GM06990 (cell line): Measurements from ENCODE around the gene EVI2B.

ENCODE experiments used
- DNase-seq: peaks from one replicate; pipeline ENCODE4 v3.0.0-alpha.2; 2011; ENCODE audit not compliant: insufficient read length; ENCODE audit errors: extremely low read depth
- H3K27me3 ChIP-seq: replicated peaks from 2 replicates; pipeline ENCODE4 v1.6.0; 2011; ENCODE audit warnings: low read length; ENCODE audit not compliant: control insufficient read depth, insufficient read depth
- H3K36me3 ChIP-seq: 2 replicates; pipeline ENCODE4 v1.5.1; 2011; ENCODE audit warnings: low read length; ENCODE audit not compliant: control insufficient read depth, insufficient read depth
- H3K4me3 ChIP-seq: replicated peaks from 2 replicates; pipeline ENCODE4 v1.5.1; 2011; ENCODE audit warnings: low read depth, mild to moderate bottlenecking, control low read depth, low read length
- TF ChIP-seq, protein P1 (sequence below): IDR thresholded peaks from 2 replicates; pipeline ENCODE4 v1.5.1; 2011; ENCODE audit warnings: low read length, control low read depth, mild to moderate bottlenecking, inconsistent platforms; ENCODE audit not compliant: insufficient read depth, poor library complexity, severe bottlenecking

Gene EVI2B

DNA sequence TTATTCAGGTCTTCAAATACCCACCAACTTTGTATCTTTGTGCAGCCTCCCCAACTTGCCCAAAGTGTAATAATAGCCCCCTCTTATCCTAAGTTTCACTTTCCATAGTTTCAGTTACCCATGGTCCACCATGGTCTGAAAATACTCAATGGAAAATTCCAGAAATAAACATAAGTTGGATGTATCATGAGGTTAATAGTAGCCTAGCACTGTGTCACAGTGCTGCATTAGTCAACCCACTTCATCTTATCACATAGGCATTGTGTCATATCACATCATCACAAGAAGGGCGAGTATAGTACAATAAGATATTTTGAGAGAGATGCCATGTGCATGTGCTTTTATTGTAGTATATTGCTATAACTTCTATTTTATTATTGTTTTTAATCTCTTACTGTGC lies 38.7 kb downstream of the EVI2B start:
- no peak for DNase-seq
- TF ChIP-seq, protein P1, sequence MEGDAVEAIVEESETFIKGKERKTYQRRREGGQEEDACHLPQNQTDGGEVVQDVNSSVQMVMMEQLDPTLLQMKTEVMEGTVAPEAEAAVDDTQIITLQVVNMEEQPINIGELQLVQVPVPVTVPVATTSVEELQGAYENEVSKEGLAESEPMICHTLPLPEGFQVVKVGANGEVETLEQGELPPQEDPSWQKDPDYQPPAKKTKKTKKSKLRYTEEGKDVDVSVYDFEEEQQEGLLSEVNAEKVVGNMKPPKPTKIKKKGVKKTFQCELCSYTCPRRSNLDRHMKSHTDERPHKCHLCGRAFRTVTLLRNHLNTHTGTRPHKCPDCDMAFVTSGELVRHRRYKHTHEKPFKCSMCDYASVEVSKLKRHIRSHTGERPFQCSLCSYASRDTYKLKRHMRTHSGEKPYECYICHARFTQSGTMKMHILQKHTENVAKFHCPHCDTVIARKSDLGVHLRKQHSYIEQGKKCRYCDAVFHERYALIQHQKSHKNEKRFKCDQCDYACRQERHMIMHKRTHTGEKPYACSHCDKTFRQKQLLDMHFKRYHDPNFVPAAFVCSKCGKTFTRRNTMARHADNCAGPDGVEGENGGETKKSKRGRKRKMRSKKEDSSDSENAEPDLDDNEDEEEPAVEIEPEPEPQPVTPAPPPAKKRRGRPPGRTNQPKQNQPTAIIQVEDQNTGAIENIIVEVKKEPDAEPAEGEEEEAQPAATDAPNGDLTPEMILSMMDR, result no peak
- Histone ChIP-seq H3K4me3 (no peak overlapping the region), H3K27me3 (no peaks in the 10 kb centered on the region), H3K36me3 (no peaks in the 10 kb centered on the region; the same call in none of the 2 replicates)

DNA sequence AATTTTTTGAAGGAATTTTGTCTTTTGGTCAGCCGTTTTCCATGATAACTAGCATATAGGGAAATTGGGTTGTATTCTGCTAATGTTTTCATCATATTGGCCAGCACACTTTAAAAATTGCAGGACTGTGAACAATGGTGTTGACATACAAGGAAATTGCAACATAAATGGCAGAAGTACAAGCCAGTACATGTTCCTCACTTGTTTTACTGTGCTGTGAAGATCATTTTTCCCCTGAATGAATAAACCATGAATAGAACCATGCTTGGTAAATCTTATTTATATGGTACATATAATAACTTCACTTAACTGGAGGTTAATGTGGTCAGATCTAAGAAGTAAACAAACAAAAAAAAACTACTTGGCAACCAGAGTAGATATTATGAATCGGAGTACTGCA lies 39.6 kb downstream of the EVI2B start:
- DNase-seq, result no peak
- Histone ChIP-seq H3K27me3 (no peaks in the 10 kb centered on the region), H3K36me3 (no peaks in the 10 kb centered on the region; the same call in none of the 2 replicates), H3K4me3 (no peak overlapping the region)
- TF ChIP-seq, protein P1, result no peak

DNA sequence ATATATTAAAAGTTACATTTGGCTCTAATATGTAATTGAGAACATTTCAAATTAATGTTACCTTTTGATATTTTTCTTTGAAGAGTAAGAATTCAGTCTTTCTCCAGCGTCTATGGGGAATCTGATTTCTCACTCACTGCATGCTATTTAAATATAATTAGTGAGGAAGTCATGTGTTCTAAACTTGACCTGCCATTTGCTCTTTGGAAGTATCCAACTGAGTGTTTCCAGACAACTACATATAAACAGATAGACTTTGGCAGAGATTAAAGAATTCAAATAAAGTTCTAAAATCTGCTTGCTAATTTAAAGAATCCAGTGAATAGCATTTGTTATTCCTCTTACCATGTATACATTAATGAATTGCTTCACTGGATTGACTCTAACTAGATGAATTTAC lies 40.3 kb downstream of the EVI2B start:
- no peaks in the 10 kb centered on the region; the same call in none of the 2 replicates for H3K36me3 ChIP-seq

DNA sequence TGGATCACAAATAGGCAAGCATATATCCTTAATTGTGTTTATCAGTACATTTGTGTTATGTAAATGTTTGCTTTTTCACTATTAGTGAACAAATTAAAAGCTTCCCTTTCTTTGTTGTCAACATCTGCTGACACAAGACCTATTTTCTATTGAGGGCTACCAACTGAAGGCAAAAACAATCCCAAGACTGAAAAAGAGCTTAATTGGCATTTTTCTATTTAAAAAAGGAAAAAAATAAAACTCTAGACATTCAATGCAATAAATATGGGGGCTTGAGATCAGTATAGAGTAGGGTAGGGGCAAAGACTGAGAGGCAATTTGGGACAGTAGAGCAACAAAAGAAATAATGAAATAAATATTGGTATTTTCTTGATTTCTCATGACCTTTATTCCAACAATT lies 41.1 kb downstream of the EVI2B start:
- Histone ChIP-seq H3K36me3 (no peaks in the 10 kb centered on the region; the same call in none of the 2 replicates), H3K27me3 (no peaks in the 10 kb centered on the region), H3K4me3 (no peak overlapping the region)
- DNase-seq, result no peak
- TF ChIP-seq, protein P1, result no peak

More for the DNA sequence above, 40.3 kb downstream of the EVI2B start:
- TF ChIP-seq, protein P1, result no peak
- Histone ChIP-seq H3K4me3 (no peak overlapping the region), H3K27me3 (no peaks in the 10 kb centered on the region)
- no peak for DNase-seq

DNA sequence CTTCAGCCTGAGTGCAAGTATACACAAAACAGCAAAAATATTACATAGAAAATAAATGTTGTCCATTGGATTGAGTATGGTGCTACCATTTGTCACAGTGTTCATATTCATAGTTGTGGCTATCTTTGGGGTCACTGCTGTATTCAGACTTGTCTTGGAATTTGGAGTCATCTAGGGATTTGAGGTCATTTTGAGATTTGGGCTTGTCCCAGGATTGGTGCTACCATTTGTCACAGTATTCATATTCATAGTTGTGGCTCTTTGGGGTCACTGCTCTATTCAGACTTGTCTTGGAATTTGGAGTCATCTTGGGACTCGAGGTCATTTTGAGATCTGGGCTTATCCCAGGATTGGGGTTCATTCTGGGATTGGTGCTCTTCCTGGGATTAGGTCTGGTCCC lies 41.6 kb downstream of the EVI2B start:
- no peak overlapping the region for H3K4me3 ChIP-seq
- TF ChIP-seq, protein P1, result no peak

DNA sequence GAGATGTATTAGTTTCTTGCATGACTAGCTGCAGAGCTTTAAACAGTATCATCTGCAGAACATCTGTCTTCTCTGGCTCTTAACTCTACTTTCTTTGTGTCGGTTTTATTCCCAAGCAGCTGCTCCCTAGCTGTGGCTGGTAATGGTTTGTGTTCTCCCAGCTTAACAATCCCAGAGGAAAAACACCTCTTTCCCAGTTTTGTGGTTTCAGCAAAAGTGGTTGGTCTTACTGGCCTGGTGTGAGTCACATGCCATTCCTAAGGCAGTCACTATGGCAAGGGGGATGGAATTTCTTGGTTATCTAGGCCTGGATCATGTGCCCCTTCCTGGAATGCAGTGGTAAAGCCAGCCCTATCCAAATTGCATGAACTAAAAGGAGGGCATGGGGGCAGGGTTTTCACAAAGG lies 44.3 kb downstream of the EVI2B start:
- Histone ChIP-seq H3K36me3 (no peaks in the 10 kb centered on the region; the same call in none of the 2 replicates), H3K27me3 (no peaks in the 10 kb centered on the region), H3K4me3 (no peak overlapping the region)
- no peak for DNase-seq
- TF ChIP-seq, protein P1, result no peak

More for the DNA sequence above, 41.6 kb downstream of the EVI2B start:
- Histone ChIP-seq H3K36me3 (no peaks in the 10 kb centered on the region; the same call in none of the 2 replicates), H3K27me3 (no peaks in the 10 kb centered on the region)
- no peak for DNase-seq
